HG02610 (cell line): ENCODE results near the gene TOR1AIP2.
"Not testable (repeated sequence)": the region's sequence is repeated elsewhere in the genome, so short reads cannot be mapped to it uniquely, and the experiment has no call there.

Experiments
- ATAC-seq: cut with Tn5 transposase; IDR thresholded peaks from one replicate; pipeline ENCODE4 v1.9.1; 2021; ENCODE audit warnings: mild to moderate bottlenecking, moderate library complexity; ENCODE audit not compliant: unreplicated experiment

Gene TOR1AIP2

DNA sequence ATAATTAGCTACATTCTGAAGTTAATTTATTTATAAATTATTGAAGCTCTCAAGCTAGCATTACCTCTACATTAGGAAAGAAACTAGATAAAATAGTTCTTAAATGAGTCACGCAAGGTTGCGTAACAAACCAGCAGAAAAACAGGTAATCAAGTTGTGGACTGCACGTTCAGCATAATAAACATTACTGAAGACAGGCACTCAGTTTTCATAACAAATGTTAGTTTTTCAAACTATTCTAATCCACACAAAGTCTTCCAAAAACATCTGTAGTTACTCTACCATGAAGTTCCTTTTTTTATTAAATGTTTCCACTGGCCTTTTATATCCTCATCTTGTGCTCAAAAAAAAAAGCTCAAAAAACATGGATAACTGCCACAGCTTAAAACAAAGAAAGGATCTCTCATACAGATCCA, 1.3 kb downstream of the TOR1AIP2 start:
- no peak for ATAC-seq

DNA sequence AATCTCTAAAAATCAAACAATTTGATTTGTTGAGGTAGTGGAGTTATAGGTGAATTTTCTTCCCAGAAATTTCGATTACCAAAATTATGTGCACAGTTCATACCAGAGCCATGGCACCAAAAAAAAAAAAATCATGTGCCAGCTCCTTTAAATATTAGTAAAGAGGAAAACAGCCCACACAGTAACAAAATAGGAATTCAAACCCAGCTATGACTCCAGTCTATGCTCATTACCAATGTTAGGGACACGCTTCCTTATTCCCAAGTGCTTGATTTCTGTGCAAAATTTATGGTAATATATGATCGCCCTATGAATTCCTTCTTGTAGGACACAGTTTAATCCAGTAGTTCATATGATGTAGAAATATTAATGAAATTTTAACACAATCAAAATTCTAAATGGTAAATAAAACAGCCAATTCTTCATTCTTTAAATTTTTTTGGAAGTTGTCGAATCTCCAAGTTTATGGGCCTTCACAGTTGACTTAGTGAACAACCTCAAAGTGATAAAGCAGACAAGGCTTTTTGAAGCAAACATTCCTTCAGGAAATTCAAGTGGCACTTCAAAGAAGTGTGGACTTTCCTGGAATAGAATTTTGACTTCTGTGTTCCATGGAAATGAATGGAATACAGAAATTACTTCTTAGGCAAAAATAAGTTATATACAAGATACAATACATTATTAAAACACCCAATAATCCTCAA, 1.9 kb downstream of the TOR1AIP2 start:
- no peak for ATAC-seq

DNA sequence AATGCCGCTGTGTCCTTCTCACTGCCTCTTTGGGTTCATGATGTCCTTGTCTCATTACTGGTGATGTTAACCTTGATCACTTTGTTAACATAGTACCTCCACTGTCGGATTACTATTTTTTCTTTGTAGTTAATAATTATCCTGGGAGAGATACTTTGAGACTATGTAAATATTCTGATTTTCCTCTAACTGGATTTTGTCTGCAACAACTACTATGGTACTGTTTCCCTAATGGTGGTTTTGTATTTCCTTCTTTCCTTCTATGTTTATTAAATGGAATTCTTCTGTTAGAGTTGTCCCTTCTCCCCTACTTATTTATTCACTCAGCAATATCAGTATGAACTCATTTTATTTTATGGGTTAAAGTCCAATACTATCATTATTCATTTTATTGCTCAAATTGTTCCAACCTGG, 4.2 kb downstream of the TOR1AIP2 start:
- ATAC-seq = no peak

DNA sequence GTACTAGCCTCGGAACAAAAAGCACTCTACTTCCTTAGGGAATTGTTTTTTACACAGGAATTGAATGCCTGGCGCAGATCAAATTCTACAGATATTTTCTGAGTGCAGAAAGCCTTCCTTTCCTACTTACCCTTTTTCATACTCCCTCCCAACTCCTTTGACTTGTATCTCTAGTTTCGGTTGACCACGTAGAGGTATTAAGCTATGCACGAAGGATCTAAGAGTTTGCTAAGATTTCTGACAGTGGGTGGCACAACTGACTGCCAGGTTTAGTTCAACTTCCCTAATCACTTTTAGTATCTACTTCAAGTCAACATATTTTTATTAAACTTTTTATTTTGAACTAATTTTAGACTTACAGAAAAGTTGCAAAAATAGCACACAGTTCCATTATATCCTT, 5.0 kb downstream of the TOR1AIP2 start:
- no peak for ATAC-seq

DNA sequence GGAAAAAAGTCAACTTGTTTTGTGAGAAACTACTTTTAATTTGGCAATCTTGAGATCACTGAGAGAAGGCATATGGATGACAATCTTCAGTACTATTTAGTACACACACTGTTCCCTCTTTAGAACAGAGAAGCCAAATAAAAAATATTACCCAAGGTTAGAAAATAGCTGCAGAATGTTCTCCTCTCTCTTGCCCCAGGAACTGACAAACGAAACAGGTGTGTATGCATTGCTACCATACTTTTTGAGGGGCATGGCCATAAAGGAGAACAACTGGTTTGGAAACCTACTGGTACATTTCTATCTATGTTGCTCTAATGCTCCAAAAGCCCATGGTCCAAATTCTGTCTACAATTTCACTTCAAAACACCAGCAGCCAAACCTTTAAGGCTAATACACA, 5.7 kb downstream of the TOR1AIP2 start:
- no peak for ATAC-seq

DNA sequence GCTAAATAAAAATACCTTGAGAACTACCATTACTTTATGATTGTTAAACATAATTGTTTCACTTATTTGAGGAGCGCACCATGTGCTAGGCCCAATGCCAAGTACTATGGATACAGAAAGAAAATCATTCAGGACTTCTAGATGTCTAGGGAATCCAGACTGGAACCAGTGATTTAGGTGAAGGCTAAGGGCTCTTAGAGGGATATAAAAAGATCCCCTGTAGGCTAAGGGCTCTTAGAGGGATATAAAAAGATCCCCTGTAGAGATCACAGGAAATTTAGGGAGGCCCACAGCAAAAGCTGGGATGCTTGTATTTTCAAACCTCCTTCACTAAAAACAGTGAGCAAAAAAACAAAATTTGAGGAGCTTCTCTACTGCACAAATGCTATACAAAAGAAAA, 6.7 kb downstream of the TOR1AIP2 start:
- no peak for ATAC-seq

DNA sequence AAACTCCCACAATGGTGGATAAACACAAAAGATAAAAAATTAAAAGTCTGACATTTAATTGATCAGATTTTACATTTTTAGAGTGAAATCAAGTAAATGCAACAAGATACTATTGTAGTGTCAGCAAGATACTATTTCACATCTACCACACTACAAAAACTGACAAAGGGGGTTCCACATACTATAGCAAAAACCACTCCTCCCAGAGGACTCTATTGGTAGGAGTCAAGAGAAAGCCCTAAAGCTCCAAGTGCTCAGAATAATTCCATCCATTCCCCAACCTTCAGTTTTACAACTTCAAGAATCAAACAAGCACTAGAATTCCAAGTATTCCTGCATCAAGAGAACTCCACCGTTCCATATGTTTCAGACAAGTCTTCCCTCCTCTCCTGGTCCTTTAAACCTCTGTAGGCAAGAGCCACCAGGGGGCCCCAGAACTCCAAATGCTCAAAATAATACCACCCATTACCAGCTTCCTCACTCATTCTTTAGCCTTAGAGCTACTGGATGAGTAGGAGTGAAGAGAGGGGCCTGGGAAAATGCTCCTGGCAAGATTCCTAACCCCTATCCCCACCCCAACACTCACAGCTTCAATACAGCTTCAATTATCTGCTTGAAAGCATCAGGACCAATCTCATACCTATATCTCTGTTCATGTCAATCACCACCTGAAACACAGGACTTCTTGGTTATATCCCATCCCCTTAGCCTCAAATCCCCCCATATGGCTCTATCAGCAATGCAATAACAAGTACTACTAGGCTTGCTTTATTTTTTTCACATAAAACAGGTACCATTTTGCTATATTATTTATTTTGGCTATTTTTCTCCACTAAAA, 9.9 kb downstream of the TOR1AIP2 start:
- no peak for ATAC-seq

DNA sequence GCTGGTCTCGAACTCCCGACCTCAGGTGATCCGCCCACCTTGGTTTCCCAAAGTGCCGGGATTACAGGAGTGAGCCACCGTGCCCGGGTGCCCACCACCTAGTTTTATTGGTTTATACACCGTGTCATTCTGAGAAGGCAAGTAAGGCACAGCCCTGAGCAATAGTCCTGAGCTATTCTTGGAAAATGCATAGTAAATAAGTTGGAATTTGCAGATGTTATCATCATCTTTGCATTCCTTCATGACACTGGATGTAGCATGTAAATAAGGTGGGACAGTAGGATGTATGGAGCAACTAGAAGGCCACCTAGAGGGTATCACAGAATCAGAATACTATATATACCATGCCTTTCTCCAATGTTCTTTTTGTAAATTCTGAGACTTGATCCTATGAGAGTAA, 11.0 kb downstream of the TOR1AIP2 start:
- ATAC-seq = no peak

DNA sequence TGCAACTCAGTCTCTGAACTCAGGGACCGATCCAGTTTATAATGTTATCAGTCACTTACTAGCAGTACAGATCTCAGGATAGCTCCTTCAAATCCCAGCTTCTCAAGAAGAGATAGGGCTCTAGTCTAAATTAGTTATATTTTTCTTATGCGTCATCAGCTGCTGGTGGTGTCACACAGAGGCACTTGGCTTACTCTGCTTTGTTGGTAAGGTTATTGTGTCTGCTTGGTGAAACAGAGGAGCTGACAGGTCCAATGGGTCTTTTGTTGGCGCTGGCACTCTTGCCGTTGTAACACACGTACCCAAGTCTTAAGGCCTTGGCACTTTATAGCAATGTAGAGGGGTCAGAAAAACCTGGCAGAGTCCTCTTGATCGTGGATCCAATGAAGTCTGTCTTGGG, 12.2 kb downstream of the TOR1AIP2 start:
- no peak for ATAC-seq

DNA sequence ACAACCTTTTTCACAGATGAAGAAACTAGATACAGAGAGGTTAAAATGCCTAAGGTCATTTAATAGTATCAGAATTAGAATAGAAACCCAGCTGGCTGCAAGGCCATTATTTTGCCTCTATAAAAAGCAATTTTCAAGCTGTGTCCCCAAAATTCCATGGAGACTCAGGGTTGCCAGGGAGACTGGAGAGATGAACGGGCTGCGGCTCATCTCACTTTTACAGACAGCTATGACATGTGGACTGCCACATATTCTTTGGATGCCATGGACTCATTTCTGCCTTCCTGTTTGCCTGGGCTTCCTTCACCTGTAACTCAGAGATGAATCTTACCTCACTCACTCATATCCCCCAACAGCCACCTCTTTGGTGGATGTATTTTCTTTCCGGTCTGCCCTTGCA, 17.0 kb downstream of the TOR1AIP2 start:
- no peak for ATAC-seq

DNA sequence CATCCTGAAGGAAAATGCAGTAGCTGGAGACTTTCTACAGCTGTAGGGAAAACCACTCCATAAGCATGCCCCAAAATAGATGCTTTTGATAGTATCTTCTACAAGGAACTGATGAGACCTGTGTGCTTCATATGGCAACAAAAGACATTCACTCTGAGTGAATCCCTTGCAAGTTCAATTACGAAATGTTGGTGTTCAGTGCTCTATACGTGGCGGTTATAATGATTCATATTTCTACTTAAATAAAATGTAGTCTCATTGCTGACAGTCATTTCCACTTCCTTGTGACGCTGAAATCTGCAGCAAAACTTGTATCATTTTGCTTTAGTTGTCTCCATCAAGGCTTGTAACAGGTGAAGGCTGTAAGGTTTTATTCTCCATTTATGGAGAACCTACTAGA, 20.6 kb downstream of the TOR1AIP2 start:
- ATAC-seq = no peak

DNA sequence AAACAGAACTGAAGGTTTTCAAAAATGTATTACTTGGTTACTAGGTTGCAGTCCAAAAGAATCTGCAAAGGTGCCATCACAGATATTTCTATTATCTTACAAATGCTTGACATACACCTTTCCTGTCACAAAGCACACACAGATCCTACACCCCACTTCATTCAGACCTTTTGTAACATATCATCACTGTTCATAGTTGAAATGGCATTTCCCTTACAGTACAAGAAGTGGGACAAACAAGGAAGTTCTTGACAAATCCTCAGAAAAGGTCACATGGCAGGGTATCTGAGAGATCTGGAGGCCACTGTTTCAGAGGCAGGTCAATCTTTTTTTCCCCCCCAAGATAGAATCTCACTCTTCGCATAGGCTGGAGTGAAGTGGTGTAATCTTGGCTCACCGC, 21.3 kb downstream of the TOR1AIP2 start:
- no peak for ATAC-seq

DNA sequence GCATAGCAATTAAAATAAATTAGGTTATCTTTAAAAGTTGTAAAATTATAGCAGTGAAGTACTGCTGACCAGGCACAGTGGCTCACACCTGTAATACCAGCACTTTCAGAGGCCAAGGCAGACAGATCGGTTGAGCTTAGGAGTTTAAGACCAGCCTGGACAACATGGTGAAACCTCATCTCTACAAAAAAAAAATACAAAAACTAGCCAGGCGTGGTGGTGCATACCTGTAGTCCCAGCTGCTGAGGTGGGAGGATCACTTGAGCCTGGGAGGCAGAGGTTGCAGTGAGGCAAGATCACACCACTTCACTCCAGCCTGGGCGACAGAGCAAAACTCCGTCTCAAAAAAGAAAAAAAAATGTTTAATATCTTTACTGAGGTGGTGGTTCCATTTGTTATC, 21.8 kb downstream of the TOR1AIP2 start:
- ATAC-seq = not testable (repeated sequence)

DNA sequence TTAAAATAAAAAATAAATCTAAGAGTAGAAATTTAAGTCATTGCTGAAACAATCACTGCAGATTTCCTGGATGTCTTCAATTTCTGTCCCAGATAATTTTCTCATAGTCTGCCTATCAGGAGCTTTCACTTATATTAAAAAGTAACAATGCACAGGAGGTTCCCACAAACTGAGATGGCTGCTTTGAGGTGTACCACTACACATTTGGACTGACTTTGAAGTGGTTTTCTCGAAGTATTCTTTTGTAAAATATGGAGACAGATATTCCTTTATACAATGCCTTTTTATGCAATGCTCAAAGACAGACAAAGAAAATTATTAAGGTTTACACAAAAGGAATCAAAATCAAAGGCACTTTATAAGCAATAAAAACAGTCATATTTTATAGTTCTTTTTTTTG, 24.5 kb downstream of the TOR1AIP2 start:
- no peak for ATAC-seq

DNA sequence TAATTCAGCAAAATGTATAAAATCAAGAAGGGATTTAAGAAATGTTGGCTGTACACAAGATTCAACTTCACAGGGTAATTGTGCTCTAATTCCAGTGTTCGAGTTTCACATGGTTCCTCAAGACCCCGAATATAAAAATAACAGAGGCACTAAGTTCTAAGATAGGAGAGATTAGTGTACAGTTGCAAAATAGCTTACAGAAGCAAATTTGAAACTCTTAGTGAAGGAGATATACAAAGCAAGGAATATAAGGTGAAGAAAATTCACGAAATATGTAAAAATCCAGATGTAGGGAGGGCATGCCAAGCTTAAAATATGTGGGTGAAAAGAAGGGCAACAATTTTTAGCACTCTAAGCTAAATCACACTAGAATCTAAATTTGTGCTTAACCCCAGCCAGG, 29.4 kb downstream of the TOR1AIP2 start:
- no peak for ATAC-seq

DNA sequence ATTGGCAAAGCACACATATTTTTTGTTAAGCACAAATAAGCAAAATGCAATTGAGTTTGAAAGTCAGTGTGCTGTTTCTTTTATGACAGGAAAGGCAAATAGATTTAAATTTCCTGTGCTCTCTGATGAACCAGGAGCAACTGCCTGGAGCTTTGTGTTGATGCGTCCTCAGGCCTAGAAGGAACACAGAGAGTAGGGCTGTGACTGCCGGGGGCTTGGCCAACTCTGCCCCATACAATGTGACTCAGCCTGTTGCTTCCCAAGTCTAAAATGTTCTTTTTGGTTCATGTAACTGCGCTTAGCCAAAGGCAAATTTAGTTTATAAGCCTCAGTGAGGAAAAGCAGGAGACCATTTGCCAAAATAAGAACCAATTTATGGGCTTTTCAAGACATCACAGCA, 37.5 kb downstream of the TOR1AIP2 start:
- no peak for ATAC-seq

DNA sequence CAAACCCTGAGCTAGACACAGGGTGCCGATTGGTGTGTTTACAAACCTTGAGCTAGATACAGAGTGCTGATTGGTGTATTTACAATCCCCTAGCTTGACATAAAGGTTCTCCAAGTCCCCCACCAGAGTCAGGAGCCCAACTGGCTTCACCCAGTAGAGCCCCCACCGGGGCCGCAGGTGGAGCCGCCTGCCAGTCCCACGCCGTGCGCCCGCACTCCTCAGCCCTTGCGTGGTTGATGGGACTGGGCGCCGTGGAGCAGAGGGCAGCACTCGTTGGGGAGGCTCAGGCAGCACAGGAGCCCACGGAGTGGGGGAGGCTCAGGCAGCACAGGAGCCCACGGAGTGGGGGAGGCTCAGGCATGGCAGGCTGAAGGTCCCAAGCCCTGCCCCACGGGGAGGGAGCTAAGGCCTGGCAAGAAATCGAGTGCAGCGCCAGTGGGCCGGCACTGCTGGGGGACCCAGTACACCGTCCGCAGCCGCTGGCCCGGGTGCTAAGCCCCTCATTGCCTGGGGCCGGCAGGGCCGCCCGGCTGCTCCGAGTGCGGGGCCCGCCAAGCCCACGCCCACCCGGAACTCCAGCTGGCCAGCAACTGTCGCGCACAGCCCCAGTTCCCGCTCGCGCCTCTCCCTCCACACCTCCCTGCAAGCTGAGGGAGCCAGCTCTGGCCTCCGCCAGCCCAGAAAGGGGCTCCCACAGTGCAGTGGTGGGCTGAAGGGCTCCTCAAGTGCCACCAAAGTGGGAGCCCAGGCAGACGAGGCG, 40.7 kb downstream of the TOR1AIP2 start:
- not testable (repeated sequence) for ATAC-seq

DNA sequence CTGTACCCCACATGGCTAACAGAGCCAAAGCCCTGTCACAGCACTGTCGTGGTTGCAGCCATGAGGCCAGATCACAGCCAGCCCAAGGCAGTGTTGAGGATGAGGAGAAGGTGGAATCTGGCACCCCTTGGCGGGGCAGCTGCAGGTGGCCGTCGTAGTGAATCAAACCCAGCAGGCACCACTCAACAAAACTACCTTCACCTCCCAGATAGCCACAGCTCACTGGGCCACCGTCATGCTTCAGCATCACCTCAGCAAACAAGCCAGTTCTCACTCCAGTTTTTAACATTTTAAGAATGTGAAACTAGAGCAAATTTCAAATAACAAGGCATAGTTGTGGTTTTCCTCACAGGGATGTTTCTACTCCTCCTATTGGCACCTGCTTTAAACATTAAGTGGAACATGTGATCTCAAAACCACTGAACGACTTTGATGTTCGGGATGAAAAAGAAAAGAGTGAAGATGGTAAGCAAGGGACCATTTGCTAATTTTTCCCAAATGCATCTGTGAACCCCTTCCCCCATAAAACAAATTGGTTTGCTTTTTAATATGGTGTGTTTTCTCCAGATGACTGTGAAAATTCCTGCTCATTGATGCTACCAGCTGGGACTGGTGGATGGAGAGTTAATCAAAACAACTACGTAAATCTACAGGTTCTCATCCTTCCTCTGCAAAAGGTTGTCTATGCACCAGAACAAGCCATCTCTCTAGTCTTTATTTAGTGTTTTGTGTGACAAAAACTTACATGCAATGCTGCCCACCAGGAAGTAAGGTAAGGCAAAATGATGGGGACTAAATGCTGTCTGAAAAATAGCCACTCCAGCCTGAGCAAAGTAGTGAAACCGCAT, 45.5 kb downstream of the TOR1AIP2 start:
- ATAC-seq = no peak

DNA sequence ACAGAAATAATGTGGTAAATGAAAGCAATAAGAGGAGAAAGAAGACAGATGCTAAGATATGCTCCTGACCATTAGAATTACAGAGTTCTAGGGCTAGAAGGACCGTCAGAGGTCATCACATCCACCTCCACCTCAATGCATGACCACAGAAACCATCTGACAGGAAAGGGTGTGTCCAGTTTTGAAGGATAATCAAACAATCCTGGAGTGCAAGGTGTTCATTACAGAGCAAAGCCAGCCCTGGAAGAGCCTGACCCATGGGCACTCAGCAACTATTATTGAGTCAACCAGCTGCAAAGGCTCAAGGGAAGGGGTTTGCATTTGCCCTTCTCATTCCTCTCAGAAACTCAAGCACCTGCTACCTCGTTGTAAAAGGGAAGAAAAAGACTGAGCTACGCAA, 46.4 kb downstream of the TOR1AIP2 start:
- ATAC-seq = no peak

DNA sequence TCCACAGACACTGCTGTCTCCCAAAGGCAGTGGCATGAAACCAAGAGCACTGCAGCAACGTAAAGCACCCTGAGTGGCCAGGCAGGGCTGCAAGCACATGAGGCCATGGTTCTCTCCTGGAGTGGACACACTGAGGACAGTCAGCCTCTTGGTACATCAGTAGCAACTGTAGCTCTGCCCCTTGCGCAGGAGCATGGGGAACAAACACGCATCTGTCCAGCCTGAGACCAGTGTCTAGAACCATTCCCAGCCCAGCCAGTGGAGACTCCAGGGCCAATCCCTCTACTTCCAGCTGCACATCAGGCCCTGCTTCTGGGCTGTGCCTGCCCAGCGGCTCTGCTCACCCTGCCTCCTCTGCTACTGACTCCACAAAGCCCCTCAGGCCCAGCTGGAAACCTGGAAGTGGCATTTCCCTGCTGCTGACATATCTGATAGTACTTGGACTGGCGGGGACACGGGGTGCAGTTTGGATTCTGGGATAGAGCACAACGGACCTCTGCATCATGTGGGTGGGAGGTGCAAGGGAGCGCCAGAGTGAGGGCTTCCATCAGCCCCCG, 49.0 kb downstream of the TOR1AIP2 start:
- no peak for ATAC-seq
